Neural progenitor cell (in vitro differentiated cells): ENCODE measurements around the gene KIF9. TPM values are rescaled to one million over a fixed set of nuclear protein-coding genes. Genes with fewer than 3 reads are reported as not detected.
"Not testable (repeated sequence)": the region's sequence is repeated elsewhere in the genome, so short reads cannot be mapped to it uniquely, and the experiment has no call there.

ENCODE experiments used
- DNase-seq: peaks from one replicate; pipeline ENCODE4 v3.0.0-alpha.2; 2016; ENCODE audit warnings: low spot score
- H2AFZ ChIP-seq: fragments of 200-600 bp; sonication (generic); replicated peaks from 2 replicates; pipeline ENCODE4 v1.6.1; 2016; ENCODE audit warnings: antibody characterized with exemption
- H3F3A ChIP-seq: fragments of 200-600 bp; sonication (generic); 2 replicates; pipeline ENCODE4 v1.6.1; 2016; ENCODE audit warnings: antibody characterized with exemption, low read depth
- H3K27ac ChIP-seq: fragments of 200-600 bp; sonication (generic); 2 replicates; pipeline ENCODE4 v1.5.1; 2016; ENCODE audit warnings: mild to moderate bottlenecking
- H3K27me3 ChIP-seq: fragments of 200-600 bp; sonication (generic); 2 replicates; pipeline ENCODE4 v1.6.1; 2016; ENCODE audit warnings: mild to moderate bottlenecking, moderate library complexity
- H3K36me3 ChIP-seq: fragments of 200-600 bp; sonication (generic); 2 replicates; pipeline ENCODE4 v1.5.1; 2016
- H3K4me1 ChIP-seq: fragments of 200-600 bp; sonication (generic); 2 replicates; pipeline ENCODE4 v1.6.1; 2016; ENCODE audit warnings: mixed run types
- H3K4me2 ChIP-seq: fragments of 200-600 bp; sonication (generic); 2 replicates; pipeline ENCODE4 v1.6.1; 2016
- H3K4me3 ChIP-seq: fragments of 200-600 bp; sonication (generic); 2 replicates; pipeline ENCODE4 v1.5.1; 2016
- H3K79me2 ChIP-seq: fragments of 200-600 bp; sonication (generic); 2 replicates; pipeline ENCODE4 v1.6.1; 2016; ENCODE audit warnings: low read depth
- H3K9ac ChIP-seq: fragments of 200-600 bp; sonication (generic); 2 replicates; pipeline ENCODE4 v1.6.1; 2016
- H3K9me3 ChIP-seq: fragments of 200-600 bp; sonication (generic); 2 replicates; pipeline ENCODE4 v1.5.1; 2016; ENCODE audit warnings: low read depth
- H4K20me1 ChIP-seq: fragments of 200-600 bp; sonication (generic); 2 replicates; pipeline ENCODE4 v1.6.1; 2016; ENCODE audit warnings: low read depth
- H3K27ac Mint-ChIP-seq: 3 replicates; pipeline ENCODE4 v1.8.0; 2021; ENCODE audit warnings: mixed read lengths
- H3K27me3 Mint-ChIP-seq: 2 replicates; pipeline ENCODE4 v1.8.0; 2022; ENCODE audit warnings: low read depth, mild to moderate bottlenecking, inconsistent platforms, moderate library complexity, mixed read lengths; ENCODE audit not compliant: insufficient read depth
- H3K36me3 Mint-ChIP-seq: 3 replicates; pipeline ENCODE4 v1.8.0; 2021; ENCODE audit warnings: mixed read lengths
- H3K4me1 Mint-ChIP-seq: 3 replicates; pipeline ENCODE4 v1.8.0; 2021; ENCODE audit warnings: mixed read lengths
- H3K4me3 Mint-ChIP-seq: 3 replicates; pipeline ENCODE4 v1.8.0; 2021; ENCODE audit warnings: mild to moderate bottlenecking, moderate library complexity, mixed read lengths
- H3K9me3 Mint-ChIP-seq: 3 replicates; pipeline ENCODE4 v1.8.0; 2020; ENCODE audit warnings: mixed read lengths
- CTCF ChIP-seq: fragments of 200-600 bp; sonication (generic); IDR thresholded peaks from 2 replicates; pipeline ENCODE4 v1.5.1; 2017; ENCODE audit warnings: antibody characterized with exemption, mild to moderate bottlenecking
- EZH2 ChIP-seq: fragments of 200-600 bp; sonication (generic); IDR thresholded peaks from 2 replicates; pipeline ENCODE4 v1.6.1; 2017; ENCODE audit warnings: antibody characterized with exemption, mild to moderate bottlenecking, moderate library complexity
- EZH2phosphoT487 ChIP-seq: fragments of 200-600 bp; sonication (generic); IDR thresholded peaks from 2 replicates; pipeline ENCODE4 v1.6.1; 2017; ENCODE audit warnings: antibody characterized with exemption
- total RNA-seq: library from RNA; depleted of rRNA; stranded (reverse); fragments of >200 nt; gene quantifications from 2 replicates; pipeline ENCODE4 v1.2.3, GENCODE V29; 2015; ENCODE audit warnings: low replicate concordance

KIF9 gene
- total RNA-seq, 1 donor from 2014 or later = 6.4 TPM

- H3K27me3 ChIP-seq = no peaks in the 10 kb centered on the region
- no peak for TF ChIP-seq EZH2phosphoT487
- Mint-ChIP-seq H3K27ac (no peak overlapping the region), H3K36me3 (no peaks in the 10 kb centered on the region), H3K9me3 (no peaks in the 10 kb centered on the region), H3K4me1 (peaks cover 10% of the 10 kb centered on the region), H3K4me3 (no peak overlapping the region), H3K27me3 (peaks cover 3% of the 10 kb centered on the region)
- H2AFZ ChIP-seq = no peak overlapping the region
- peaks cover 4% of the 10 kb centered on the region for H3K4me1 ChIP-seq
- H3K79me2 ChIP-seq = peaks cover 27% of the 10 kb centered on the region
- no peak overlapping the region for H3K27ac ChIP-seq
- no peak overlapping the region for H3K4me2 ChIP-seq
- H3K4me3 ChIP-seq = no peak overlapping the region
- H3K9me3 ChIP-seq = no peaks in the 10 kb centered on the region
- H3K9ac ChIP-seq = no peak overlapping the region
- H3K36me3 ChIP-seq = no peaks in the 10 kb centered on the region
- H4K20me1 ChIP-seq = peaks cover 28% of the 10 kb centered on the region
- no peaks in the 10 kb centered on the region for H3F3A ChIP-seq
- DNase-seq = no peak
These were observed 11.8 kb upstream of the KIF9 start for GRCh38 chr3:47294392-47294791.

GRCh38 chr3:47293822-47294221 lies 11.2 kb upstream of the KIF9 start:
- Mint-ChIP-seq H3K36me3 (no peaks in the 10 kb centered on the region), H3K4me3 (no peak overlapping the region), H3K4me1 (peaks cover 10% of the 10 kb centered on the region), H3K27me3 (peaks cover 3% of the 10 kb centered on the region), H3K9me3 (no peaks in the 10 kb centered on the region), H3K27ac (no peak overlapping the region)
- Histone ChIP-seq H3K9ac (no peak overlapping the region), H2AFZ (no peak overlapping the region), H3K4me3 (no peak overlapping the region), H3K27me3 (no peaks in the 10 kb centered on the region), H4K20me1 (peaks cover 28% of the 10 kb centered on the region), H3K9me3 (no peaks in the 10 kb centered on the region), H3K4me1 (peaks cover 4% of the 10 kb centered on the region), H3K79me2 (peaks cover 27% of the 10 kb centered on the region), H3K4me2 (no peak overlapping the region), H3F3A (no peaks in the 10 kb centered on the region), H3K36me3 (no peaks in the 10 kb centered on the region), H3K27ac (no peak overlapping the region)
- no peak for DNase-seq
- TF ChIP-seq EZH2phosphoT487 (no peak), CTCF (no peak), EZH2 (no peak)

GRCh38 chr3:47291754-47292420 lies 9.3 kb upstream of the KIF9 start:
- H3K9me3 Mint-ChIP-seq = not testable (repeated sequence)
- peaks cover 28% of the 10 kb centered on the region for H4K20me1 ChIP-seq

GRCh38 chr3:47291158-47291753 lies 8.7 kb upstream of the KIF9 start:
- no peak overlapping the region for H3K4me2 ChIP-seq
- no peaks in the 10 kb centered on the region for H3K9me3 ChIP-seq
- peaks cover 4% of the 10 kb centered on the region for H3K4me1 ChIP-seq
- Mint-ChIP-seq H3K36me3 (peaks cover 2% of the 10 kb centered on the region), H3K4me1 (peaks cover 10% of the 10 kb centered on the region), H3K4me3 (no peak overlapping the region), H3K27ac (no peak overlapping the region), H3K27me3 (peaks cover 3% of the 10 kb centered on the region), H3K9me3 (no peaks in the 10 kb centered on the region)
- H4K20me1 ChIP-seq = peaks cover 22% of the 10 kb centered on the region
- no peaks in the 10 kb centered on the region for H3F3A ChIP-seq
- no peak overlapping the region for H2AFZ ChIP-seq
- no peaks in the 10 kb centered on the region for H3K36me3 ChIP-seq
- H3K4me3 ChIP-seq = no peak overlapping the region
- no peaks in the 10 kb centered on the region for H3K27me3 ChIP-seq
- H3K9ac ChIP-seq = no peak overlapping the region
- TF ChIP-seq CTCF (no peak), EZH2phosphoT487 (no peak), EZH2 (no peak)
- H3K79me2 ChIP-seq = peaks cover 33% of the 10 kb centered on the region
- no peak for DNase-seq
- no peak overlapping the region for H3K27ac ChIP-seq

More at GRCh38 chr3:47291754-47292420, 9.3 kb upstream of the KIF9 start:
- not testable (repeated sequence) for H3K9me3 ChIP-seq, H3K4me1 Mint-ChIP-seq, H3K4me2 ChIP-seq, H3K27me3 Mint-ChIP-seq, H3K36me3 ChIP-seq, H3K4me1 ChIP-seq, H3F3A ChIP-seq, H3K27ac Mint-ChIP-seq, H3K4me3 Mint-ChIP-seq, H2AFZ ChIP-seq, H3K36me3 Mint-ChIP-seq, H3K27me3 ChIP-seq, DNase-seq, H3K9ac ChIP-seq, H3K27ac ChIP-seq, H3K4me3 ChIP-seq
- H3K79me2 ChIP-seq = peaks cover 31% of the 10 kb centered on the region
